ENCODE measurements around the gene CTH. TPM values are rescaled to one million over a fixed set of nuclear protein-coding genes. Genes with fewer than 3 reads are reported as not detected.
"Not testable (repeated sequence)": the region's sequence is repeated elsewhere in the genome, so short reads cannot be mapped to it uniquely, and the experiment has no call there.

Gene CTH
- total RNA-seq, 1 donor from 2014 or later: 4.3 TPM

DNA sequence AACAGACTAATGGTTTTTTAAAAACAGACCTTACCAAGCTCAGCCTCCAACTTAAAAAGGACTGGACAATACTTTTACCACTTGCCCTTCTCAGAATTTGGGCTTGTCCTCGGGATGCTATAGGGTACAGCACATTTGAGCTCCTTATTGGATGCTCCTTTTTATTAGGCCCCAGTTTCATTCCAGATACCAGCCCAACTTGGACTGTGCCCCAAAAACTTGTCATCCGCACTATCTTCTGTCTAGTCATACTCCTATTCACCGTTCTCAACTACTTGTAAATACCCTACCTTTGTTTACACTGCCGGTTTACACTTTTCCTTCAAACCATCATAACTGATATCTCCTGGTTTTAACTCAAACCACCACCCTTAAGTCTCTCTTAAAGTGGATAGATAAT is 38.6 kb upstream of the CTH start:
- Mint-ChIP-seq H3K36me3 (ENCODE audit: low read depth) (no peaks in the 10 kb centered on the region), H3K27ac (no peak overlapping the region), H3K4me3 (no peak overlapping the region), H3K9me3 (no peaks in the 10 kb centered on the region), H3K27me3 (no peaks in the 10 kb centered on the region), H3K4me1 (no peaks in the 10 kb centered on the region)
- no peak for ATAC-seq (ENCODE audit: low read depth)
- POLR2A ChIA-PET: no interaction called here
- intact Hi-C loops (cut with micrococcal nuclease): no loop called here
- CTCF ChIA-PET: no interaction called here
- TF ChIP-seq, protein P1, sequence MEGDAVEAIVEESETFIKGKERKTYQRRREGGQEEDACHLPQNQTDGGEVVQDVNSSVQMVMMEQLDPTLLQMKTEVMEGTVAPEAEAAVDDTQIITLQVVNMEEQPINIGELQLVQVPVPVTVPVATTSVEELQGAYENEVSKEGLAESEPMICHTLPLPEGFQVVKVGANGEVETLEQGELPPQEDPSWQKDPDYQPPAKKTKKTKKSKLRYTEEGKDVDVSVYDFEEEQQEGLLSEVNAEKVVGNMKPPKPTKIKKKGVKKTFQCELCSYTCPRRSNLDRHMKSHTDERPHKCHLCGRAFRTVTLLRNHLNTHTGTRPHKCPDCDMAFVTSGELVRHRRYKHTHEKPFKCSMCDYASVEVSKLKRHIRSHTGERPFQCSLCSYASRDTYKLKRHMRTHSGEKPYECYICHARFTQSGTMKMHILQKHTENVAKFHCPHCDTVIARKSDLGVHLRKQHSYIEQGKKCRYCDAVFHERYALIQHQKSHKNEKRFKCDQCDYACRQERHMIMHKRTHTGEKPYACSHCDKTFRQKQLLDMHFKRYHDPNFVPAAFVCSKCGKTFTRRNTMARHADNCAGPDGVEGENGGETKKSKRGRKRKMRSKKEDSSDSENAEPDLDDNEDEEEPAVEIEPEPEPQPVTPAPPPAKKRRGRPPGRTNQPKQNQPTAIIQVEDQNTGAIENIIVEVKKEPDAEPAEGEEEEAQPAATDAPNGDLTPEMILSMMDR (IDR thresholded peaks at IDR 0.05): no peak
- DNase-seq: no peak

DNA sequence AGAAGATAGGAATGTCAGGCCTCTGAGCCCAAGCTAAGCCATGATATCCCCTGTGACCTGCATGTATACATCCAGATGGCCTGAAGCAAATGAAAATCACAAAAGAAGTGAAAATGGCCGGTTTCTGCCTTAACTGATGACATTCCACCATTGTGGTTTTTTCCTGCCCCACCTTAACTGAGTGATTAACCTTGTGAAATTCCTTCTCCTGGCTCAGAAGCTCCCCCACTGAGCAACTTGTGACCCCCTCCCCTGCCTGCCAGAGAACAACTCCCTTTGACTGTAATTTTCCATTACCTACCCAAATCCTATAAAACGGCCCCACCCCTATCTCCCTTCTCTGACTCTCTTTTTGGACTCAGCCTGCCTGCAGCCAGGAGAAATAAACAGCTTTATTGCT is 37.5 kb upstream of the CTH start:
- H3K4me3 Mint-ChIP-seq; ATAC-seq (ENCODE audit: low read depth); H3K9me3 Mint-ChIP-seq; POLR2A ChIA-PET; H3K27ac Mint-ChIP-seq; intact Hi-C loops (cut with micrococcal nuclease); CTCF ChIA-PET; H3K4me1 Mint-ChIP-seq; H3K27me3 Mint-ChIP-seq; DNase-seq; H3K36me3 Mint-ChIP-seq (ENCODE audit: low read depth): not testable (repeated sequence)

DNA sequence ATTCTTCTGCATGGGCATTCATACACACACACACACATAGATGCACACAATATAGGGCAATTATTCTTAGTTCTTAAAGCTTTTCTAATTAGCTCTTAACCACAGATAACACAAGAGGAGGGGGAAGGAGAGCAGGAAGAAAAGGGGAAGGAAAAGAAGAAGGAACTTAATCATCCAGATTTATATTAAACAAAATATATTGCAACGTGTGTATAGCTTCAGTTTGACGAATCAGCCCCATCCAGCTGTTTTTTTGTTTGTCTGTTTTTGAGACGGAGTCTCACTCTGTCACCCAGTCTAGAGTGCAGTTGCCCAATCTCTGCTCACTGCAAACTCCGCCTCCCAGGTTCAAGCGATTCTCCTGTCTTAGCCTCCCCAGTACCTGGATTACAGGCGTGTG is 34.9 kb upstream of the CTH start:
- Mint-ChIP-seq H3K4me3 (no peak overlapping the region), H3K27ac (no peak overlapping the region), H3K27me3 (no peaks in the 10 kb centered on the region), H3K36me3 (ENCODE audit: low read depth) (no peaks in the 10 kb centered on the region), H3K9me3 (no peaks in the 10 kb centered on the region), H3K4me1 (no peaks in the 10 kb centered on the region)
- POLR2A ChIA-PET: no interaction called here
- intact Hi-C loops (cut with micrococcal nuclease): no loop called here
- TF ChIP-seq, protein P1 (IDR thresholded peaks at IDR 0.05): no peak
- ATAC-seq (ENCODE audit: low read depth) (no peak), DNase-seq (no peak)
- CTCF ChIA-PET: no interaction called here

DNA sequence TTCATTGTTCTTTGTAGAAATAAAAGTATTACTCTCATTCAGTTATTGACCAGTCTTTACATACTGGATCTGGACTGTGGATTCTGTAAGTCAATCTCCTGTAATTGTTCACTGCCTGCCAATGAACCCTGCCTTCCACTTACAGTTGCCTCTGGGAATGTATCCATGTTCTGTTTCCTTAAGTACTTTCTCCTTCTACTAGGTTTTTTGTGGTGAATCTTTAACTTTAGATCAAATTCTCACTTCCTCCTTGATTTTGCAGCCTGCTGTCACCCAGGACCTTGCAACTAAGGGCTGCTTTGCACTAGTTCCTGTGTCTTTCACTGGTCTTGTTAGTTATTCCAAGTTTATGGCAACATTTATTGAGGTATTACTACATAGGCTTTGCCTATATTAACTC is 28.4 kb upstream of the CTH start:
- Mint-ChIP-seq H3K36me3 (ENCODE audit: low read depth) (no peaks in the 10 kb centered on the region), H3K9me3 (no peaks in the 10 kb centered on the region), H3K4me3 (no peak overlapping the region), H3K27ac (no peak overlapping the region), H3K27me3 (peaks cover 7% of the 10 kb centered on the region), H3K4me1 (no peaks in the 10 kb centered on the region)
- DNase-seq: no peak
- no peak for ATAC-seq (ENCODE audit: low read depth)
- ChIA-PET POLR2A (no interaction called here), CTCF (no interaction called here)
- intact Hi-C loops (cut with micrococcal nuclease): no loop called here
- TF ChIP-seq, protein P1 (IDR thresholded peaks at IDR 0.05): no peak

DNA sequence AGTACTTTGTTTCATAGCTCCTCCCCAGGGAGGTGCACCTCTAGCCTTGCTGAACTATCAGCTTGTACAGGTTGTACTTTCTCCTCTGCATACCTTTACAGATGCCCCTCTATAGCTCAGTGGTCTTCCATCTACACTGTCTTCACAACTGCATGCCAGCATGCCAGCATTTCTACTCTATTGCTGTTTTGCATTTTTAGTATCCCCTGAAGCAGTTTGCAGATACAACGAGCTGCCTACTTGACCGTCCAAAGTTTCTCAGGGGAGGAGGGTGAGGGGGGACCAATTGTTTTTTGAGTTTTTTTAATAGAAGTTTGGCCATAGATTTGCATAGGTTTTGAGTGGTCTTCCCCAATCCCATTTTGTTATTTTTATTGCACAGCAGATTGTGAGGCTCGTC is 27.6 kb upstream of the CTH start:
- Mint-ChIP-seq H3K4me1 (no peaks in the 10 kb centered on the region), H3K4me3 (no peak overlapping the region), H3K9me3 (no peaks in the 10 kb centered on the region), H3K27ac (no peak overlapping the region), H3K36me3 (ENCODE audit: low read depth) (no peaks in the 10 kb centered on the region), H3K27me3 (peaks cover 13% of the 10 kb centered on the region)
- DNase-seq (no peak), ATAC-seq (ENCODE audit: low read depth) (no peak)
- TF ChIP-seq, protein P1 (IDR thresholded peaks at IDR 0.05): no peak
- ChIA-PET POLR2A (no interaction called here), CTCF (no interaction called here)
- intact Hi-C loops (cut with micrococcal nuclease): no loop called here

DNA sequence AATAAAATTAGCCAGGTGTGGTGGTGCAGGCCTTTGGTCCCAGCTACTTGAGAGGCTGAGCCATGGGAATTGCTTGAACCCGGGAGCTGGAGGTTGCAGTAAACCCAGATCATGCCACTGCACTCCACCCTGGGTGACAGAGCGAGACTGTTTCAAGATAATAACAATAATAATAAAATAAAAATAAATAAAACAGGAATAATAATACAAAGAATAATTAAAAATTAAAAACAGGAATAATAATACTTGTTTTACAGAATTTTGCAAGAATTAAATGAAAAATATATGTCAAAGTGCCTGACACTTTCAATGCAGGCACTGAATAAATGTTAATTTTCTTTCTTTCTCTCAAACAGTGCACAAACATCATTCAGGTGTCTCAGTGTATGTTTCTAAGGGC is 26.5 kb upstream of the CTH start:
- ChIA-PET POLR2A (interaction anchor here (0.6 kb wide), 1 partner anchor 22 kb away, joined by 4 read pairs; no protein-coding TSS in a partner anchor), CTCF (no interaction called here)
- Mint-ChIP-seq H3K9me3 (no peaks in the 10 kb centered on the region), H3K4me1 (no peaks in the 10 kb centered on the region), H3K27me3 (peaks cover 18% of the 10 kb centered on the region), H3K36me3 (ENCODE audit: low read depth) (no peaks in the 10 kb centered on the region), H3K4me3 (no peak overlapping the region), H3K27ac (no peak overlapping the region)
- TF ChIP-seq, protein P1 (IDR thresholded peaks at IDR 0.05): no peak
- intact Hi-C loops (cut with micrococcal nuclease): no loop called here
- DNase-seq (no peak), ATAC-seq (ENCODE audit: low read depth) (no peak)
